ENCODE measurements around the gene CMTR2. TPM values are rescaled to one million over a fixed set of nuclear protein-coding genes. Genes with fewer than 3 reads are reported as not detected.

The CMTR2 gene
- total RNA-seq, 2 donors from 2014 or later, result 12.5 to 16.5 TPM

- no peak for DNase-seq (ENCODE audit: low spot score)
- TF ChIP-seq, protein P1, sequence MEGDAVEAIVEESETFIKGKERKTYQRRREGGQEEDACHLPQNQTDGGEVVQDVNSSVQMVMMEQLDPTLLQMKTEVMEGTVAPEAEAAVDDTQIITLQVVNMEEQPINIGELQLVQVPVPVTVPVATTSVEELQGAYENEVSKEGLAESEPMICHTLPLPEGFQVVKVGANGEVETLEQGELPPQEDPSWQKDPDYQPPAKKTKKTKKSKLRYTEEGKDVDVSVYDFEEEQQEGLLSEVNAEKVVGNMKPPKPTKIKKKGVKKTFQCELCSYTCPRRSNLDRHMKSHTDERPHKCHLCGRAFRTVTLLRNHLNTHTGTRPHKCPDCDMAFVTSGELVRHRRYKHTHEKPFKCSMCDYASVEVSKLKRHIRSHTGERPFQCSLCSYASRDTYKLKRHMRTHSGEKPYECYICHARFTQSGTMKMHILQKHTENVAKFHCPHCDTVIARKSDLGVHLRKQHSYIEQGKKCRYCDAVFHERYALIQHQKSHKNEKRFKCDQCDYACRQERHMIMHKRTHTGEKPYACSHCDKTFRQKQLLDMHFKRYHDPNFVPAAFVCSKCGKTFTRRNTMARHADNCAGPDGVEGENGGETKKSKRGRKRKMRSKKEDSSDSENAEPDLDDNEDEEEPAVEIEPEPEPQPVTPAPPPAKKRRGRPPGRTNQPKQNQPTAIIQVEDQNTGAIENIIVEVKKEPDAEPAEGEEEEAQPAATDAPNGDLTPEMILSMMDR (IDR thresholded peaks at IDR 0.05), result no peak
- H3K4me1 ChIP-seq, result no peaks in the 10 kb centered on the region
- peaks cover 0 to 9% of the 10 kb centered on the region in 2 donors for H3K9me3 ChIP-seq
- no peak overlapping the region for H3K4me3 ChIP-seq
- H3K27ac ChIP-seq, result no peak overlapping the region
- H3K36me3 ChIP-seq, result no peaks in the 10 kb centered on the region
- no peaks in the 10 kb centered on the region for H3K27me3 ChIP-seq
Measured at GRCh38 chr16:71273384-71273783, 15.8 kb downstream of the CMTR2 start.

GRCh38 chr16:71264299-71264698 is 24.9 kb downstream of the CMTR2 start:
- no peak for DNase-seq (ENCODE audit: low spot score)
- H3K27ac ChIP-seq, result no peak overlapping the region
- no peaks in the 10 kb centered on the region for H3K4me1 ChIP-seq
- TF ChIP-seq, protein P1 (IDR thresholded peaks at IDR 0.05), result no peak
- no peaks in the 10 kb centered on the region for H3K9me3 ChIP-seq
- H3K27me3 ChIP-seq, result no peaks in the 10 kb centered on the region
- H3K4me3 ChIP-seq, result no peak overlapping the region
- H3K36me3 ChIP-seq, result no peaks in the 10 kb centered on the region

DNA sequence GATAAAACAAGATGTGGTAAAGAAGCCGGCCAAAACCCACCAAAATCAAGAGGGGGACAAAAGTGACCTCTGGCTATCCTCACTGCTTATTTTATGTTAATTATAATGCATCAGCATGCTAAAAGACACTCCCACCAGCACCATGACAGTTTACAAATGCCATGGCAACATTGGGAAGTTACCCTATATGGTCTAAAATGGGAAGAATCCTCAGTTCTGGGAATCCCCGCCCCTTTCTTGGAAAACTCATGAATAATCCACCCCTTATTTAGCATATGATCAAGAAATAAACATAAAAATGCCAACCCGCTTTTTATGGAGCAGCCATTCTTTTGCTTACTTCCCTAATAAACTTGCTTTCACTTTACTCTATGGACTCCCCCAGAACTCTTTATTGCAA is 25.6 kb downstream of the CMTR2 start:
- TF ChIP-seq, protein P1 (IDR thresholded peaks at IDR 0.05), result no peak
- Histone ChIP-seq H3K36me3 (no peaks in the 10 kb centered on the region), H3K9me3 (no peaks in the 10 kb centered on the region), H3K4me1 (no peaks in the 10 kb centered on the region), H3K27me3 (no peaks in the 10 kb centered on the region), H3K27ac (no peak overlapping the region), H3K4me3 (no peak overlapping the region)
- DNase-seq (ENCODE audit: low spot score), result no peak

DNA sequence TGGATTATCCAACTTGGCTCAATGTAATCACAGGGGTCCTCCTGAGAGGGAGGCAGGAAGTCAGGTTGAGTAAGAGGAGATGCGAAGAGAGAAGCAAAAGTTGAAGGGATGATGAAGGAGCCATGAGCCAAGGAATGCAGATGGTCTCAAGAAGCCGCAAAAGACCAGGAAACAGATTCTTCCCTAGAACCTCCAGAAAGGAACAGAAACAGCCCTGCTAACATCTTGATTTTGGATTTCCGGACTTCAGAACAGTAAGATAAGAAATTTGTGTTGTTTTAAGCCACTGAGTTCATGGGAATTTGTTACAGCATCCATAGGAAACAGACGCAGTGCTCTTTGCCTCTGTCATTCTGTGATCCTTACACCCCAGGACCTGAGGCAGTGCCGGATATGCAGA is 26.8 kb downstream of the CMTR2 start:
- no peaks in the 10 kb centered on the region for H3K36me3 ChIP-seq
- TF ChIP-seq, protein P1 (IDR thresholded peaks at IDR 0.05), result no peak

GRCh38 chr16:71260995-71261394 is 28.2 kb downstream of the CMTR2 start:
- no peaks in the 10 kb centered on the region for H3K4me1 ChIP-seq
- H3K9me3 ChIP-seq, result no peaks in the 10 kb centered on the region
- H3K27me3 ChIP-seq, result no peaks in the 10 kb centered on the region
- TF ChIP-seq, protein P1 (IDR thresholded peaks at IDR 0.05), result no peak
- H3K4me3 ChIP-seq, result no peak overlapping the region
- H3K27ac ChIP-seq, result no peak overlapping the region
- H3K36me3 ChIP-seq, result no peaks in the 10 kb centered on the region
- DNase-seq (ENCODE audit: low spot score), result no peak

More for the DNA sequence above, 26.8 kb downstream of the CMTR2 start:
- H3K9me3 ChIP-seq, result no peaks in the 10 kb centered on the region
- H3K27me3 ChIP-seq, result no peaks in the 10 kb centered on the region
- H3K27ac ChIP-seq, result no peak overlapping the region
- no peaks in the 10 kb centered on the region for H3K4me1 ChIP-seq
- H3K4me3 ChIP-seq, result no peak overlapping the region
- no peak for DNase-seq (ENCODE audit: low spot score)

GRCh38 chr16:71259086-71259485 is 30.1 kb downstream of the CMTR2 start:
- no peak overlapping the region for H3K27ac ChIP-seq
- no peak for DNase-seq (ENCODE audit: low spot score)
- no peaks in the 10 kb centered on the region for H3K36me3 ChIP-seq
- no peaks in the 10 kb centered on the region for H3K9me3 ChIP-seq
- no peak overlapping the region for H3K4me3 ChIP-seq
- no peaks in the 10 kb centered on the region for H3K4me1 ChIP-seq
- TF ChIP-seq, protein P1 (IDR thresholded peaks at IDR 0.05), result no peak
- no peaks in the 10 kb centered on the region for H3K27me3 ChIP-seq

Data from right atrium auricular region (tissue), 2 donors.